ENCODE results near the gene TBC1D21. TPM values are rescaled to one million over a fixed set of nuclear protein-coding genes. Genes with fewer than 3 reads are reported as not detected.

The TBC1D21 gene
- total RNA-seq, 1 experiment from 2014 or later = not detected

DNA sequence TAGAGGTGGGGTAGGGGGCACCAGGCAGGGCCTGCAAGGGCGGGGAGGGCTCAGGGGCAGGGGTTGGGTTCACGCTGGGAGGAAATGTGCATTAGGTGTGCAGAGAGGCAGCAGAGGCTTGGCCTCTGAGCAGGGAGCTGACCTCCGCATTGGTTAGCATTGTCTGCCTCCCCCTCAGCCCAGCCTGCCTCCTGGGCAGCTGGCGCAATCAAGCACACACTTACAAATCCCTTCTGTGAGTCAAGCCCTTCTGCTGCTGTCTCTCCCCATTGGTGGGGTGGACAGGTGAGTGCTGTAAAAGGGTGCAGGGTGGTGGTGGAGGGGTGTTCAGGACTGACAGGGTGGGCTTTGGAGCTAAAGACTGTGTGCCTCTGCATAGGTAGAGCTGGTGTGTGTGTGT is 62.2 kb downstream of the TBC1D21 start:
- Mint-ChIP-seq H3K4me3 (ENCODE audit: unreplicated experiment) (no peak overlapping the region), H3K4me1 (ENCODE audit: insufficient read depth, unreplicated experiment) (peaks cover 20% of the 10 kb centered on the region), H3K27me3 (ENCODE audit: insufficient read depth, unreplicated experiment) (no peaks in the 10 kb centered on the region), H3K36me3 (ENCODE audit: insufficient read depth, unreplicated experiment) (no peaks in the 10 kb centered on the region), H3K9me3 (ENCODE audit: unreplicated experiment) (no peaks in the 10 kb centered on the region), H3K27ac (ENCODE audit: low read depth, unreplicated experiment) (no peak overlapping the region)
- intact Hi-C loops (cut with micrococcal nuclease) = no loop called here
- ChIA-PET POLR2A (interaction anchor here (0.7 kb wide), 1 partner anchor 259 kb away, joined by 3 read pairs; no protein-coding TSS in a partner anchor), CTCF (interaction anchor here (0.5 to 1.0 kb wide), 3 partner anchors 8 to 63 kb away, joined by 3 to 4 read pairs (median 3); no protein-coding TSS in a partner anchor)
- BruUV-seq (replicated peaks) = no TSS peak
- TF ChIP-seq, protein P1, sequence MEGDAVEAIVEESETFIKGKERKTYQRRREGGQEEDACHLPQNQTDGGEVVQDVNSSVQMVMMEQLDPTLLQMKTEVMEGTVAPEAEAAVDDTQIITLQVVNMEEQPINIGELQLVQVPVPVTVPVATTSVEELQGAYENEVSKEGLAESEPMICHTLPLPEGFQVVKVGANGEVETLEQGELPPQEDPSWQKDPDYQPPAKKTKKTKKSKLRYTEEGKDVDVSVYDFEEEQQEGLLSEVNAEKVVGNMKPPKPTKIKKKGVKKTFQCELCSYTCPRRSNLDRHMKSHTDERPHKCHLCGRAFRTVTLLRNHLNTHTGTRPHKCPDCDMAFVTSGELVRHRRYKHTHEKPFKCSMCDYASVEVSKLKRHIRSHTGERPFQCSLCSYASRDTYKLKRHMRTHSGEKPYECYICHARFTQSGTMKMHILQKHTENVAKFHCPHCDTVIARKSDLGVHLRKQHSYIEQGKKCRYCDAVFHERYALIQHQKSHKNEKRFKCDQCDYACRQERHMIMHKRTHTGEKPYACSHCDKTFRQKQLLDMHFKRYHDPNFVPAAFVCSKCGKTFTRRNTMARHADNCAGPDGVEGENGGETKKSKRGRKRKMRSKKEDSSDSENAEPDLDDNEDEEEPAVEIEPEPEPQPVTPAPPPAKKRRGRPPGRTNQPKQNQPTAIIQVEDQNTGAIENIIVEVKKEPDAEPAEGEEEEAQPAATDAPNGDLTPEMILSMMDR (IDR thresholded peaks at IDR 0.05; ENCODE audit: unreplicated experiment) = no peak
- DNase-seq (ENCODE audit: unreplicated experiment) = peak; percentile 71

- POLR2A ChIA-PET = no interaction called here
- Mint-ChIP-seq H3K27me3 (ENCODE audit: insufficient read depth, unreplicated experiment) (no peaks in the 10 kb centered on the region), H3K27ac (ENCODE audit: low read depth, unreplicated experiment) (no peak overlapping the region), H3K9me3 (ENCODE audit: unreplicated experiment) (no peaks in the 10 kb centered on the region), H3K4me3 (ENCODE audit: unreplicated experiment) (no peak overlapping the region), H3K4me1 (ENCODE audit: insufficient read depth, unreplicated experiment) (peaks cover 20% of the 10 kb centered on the region), H3K36me3 (ENCODE audit: insufficient read depth, unreplicated experiment) (no peaks in the 10 kb centered on the region)
- CTCF ChIA-PET = interaction anchor here (0.6 to 1.0 kb wide), 2 partner anchors 9 to 1412 kb away, joined by 3 to 4 read pairs; no protein-coding TSS in a partner anchor
- BruUV-seq (replicated peaks) = no TSS peak
- DNase-seq (ENCODE audit: unreplicated experiment) = peak; percentile 30
- TF ChIP-seq, protein P1 (IDR thresholded peaks at IDR 0.05; ENCODE audit: unreplicated experiment) = no peak
- intact Hi-C loops (cut with micrococcal nuclease) = no loop called here
Measured at GRCh38 chr15:73936181-73936580, 62.8 kb downstream of the TBC1D21 start.

DNA sequence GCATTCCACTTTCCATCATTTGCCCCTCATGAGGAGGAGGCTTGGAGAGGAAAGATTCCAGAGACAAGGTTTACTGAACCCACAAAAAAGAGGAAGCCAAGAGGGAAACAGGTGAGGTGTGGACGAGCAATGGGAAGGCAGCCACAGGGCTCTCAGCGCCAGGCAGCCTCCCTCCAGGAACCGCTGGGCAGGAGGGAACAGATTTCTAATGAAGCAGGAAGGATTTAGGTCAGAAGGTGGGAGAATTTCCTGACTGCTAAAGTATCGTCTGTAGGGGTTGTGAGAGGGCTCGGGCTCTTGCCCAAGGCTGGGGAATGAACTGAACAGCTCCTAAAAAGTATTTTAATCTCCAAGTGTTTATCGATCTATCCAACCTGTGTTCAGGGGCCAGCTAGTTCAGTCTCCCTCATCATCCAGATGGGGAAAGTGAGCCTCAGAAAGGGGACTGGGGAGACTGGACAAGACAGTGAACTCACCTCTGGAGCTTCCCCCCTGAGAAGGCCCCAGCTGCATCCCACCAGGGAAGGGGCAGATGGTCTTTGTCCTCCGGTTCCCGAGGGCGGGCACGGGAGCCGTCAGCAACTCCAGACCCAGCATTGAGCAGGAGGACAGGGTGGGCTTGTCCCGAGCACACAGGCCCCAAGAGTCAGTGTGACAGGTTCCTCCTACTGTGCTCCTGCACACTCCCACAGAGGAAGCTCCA is 63.4 kb downstream of the TBC1D21 start:
- no peak overlapping the region for H3K4me3 Mint-ChIP-seq (ENCODE audit: unreplicated experiment)
- intact Hi-C loops (cut with micrococcal nuclease) = no loop called here
- no peaks in the 10 kb centered on the region for H3K36me3 Mint-ChIP-seq (ENCODE audit: insufficient read depth, unreplicated experiment)

DNA sequence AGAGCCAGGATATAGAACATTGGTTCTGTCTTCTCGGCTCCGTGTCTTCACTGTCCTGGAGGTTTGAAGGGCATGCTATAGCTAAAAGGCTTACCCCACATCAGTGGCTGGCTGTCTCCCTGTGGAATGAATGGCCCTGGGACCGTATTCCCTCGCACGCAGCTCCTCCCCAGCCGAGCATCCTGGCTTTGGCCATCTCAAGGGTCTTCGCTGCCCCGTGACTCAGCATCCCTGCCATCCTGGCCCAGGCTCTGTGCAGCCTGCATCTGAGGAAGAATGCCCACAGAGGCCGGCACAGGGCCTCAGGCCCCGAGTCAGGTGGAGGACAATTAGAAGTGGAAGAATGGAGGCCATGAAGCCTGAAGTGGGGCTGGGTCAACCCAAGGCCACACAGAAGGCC is 63.9 kb downstream of the TBC1D21 start:
- intact Hi-C loops (cut with micrococcal nuclease) = no loop called here
- Mint-ChIP-seq H3K27ac (ENCODE audit: low read depth, unreplicated experiment) (no peak overlapping the region), H3K4me1 (ENCODE audit: insufficient read depth, unreplicated experiment) (peaks cover 30% of the 10 kb centered on the region), H3K9me3 (ENCODE audit: unreplicated experiment) (no peaks in the 10 kb centered on the region), H3K36me3 (ENCODE audit: insufficient read depth, unreplicated experiment) (no peaks in the 10 kb centered on the region), H3K27me3 (ENCODE audit: insufficient read depth, unreplicated experiment) (no peaks in the 10 kb centered on the region), H3K4me3 (ENCODE audit: unreplicated experiment) (no peak overlapping the region)
- TF ChIP-seq, protein P1 (IDR thresholded peaks at IDR 0.05; ENCODE audit: unreplicated experiment) = no peak
- POLR2A ChIA-PET = no interaction called here
- CTCF ChIA-PET = interaction anchor here (0.6 to 1.8 kb wide), 6 partner anchors 9 to 233 kb away, joined by 3 to 6 read pairs (median 4); no protein-coding TSS in a partner anchor
- DNase-seq (ENCODE audit: unreplicated experiment) = no peak
- BruUV-seq (replicated peaks) = no TSS peak

More for the DNA sequence above, 63.4 kb downstream of the TBC1D21 start:
- TF ChIP-seq, protein P1 (IDR thresholded peaks at IDR 0.05; ENCODE audit: unreplicated experiment) = no peak
- Mint-ChIP-seq H3K27ac (ENCODE audit: low read depth, unreplicated experiment) (no peak overlapping the region), H3K27me3 (ENCODE audit: insufficient read depth, unreplicated experiment) (no peaks in the 10 kb centered on the region), H3K9me3 (ENCODE audit: unreplicated experiment) (no peaks in the 10 kb centered on the region), H3K4me1 (ENCODE audit: insufficient read depth, unreplicated experiment) (peaks cover 25% of the 10 kb centered on the region)
- CTCF ChIA-PET = interaction anchor here (0.6 to 1.8 kb wide), 7 partner anchors 9 to 1413 kb away, joined by 3 to 6 read pairs (median 4); no protein-coding TSS in a partner anchor
- DNase-seq (ENCODE audit: unreplicated experiment) = no peak
- POLR2A ChIA-PET = no interaction called here
- no TSS peak for BruUV-seq (replicated peaks)
